ENCODE results near the gene BPIFB2. TPM values are rescaled to one million over a fixed set of nuclear protein-coding genes. Genes with fewer than 3 reads are reported as not detected.

BPIFB2 gene, protein sequence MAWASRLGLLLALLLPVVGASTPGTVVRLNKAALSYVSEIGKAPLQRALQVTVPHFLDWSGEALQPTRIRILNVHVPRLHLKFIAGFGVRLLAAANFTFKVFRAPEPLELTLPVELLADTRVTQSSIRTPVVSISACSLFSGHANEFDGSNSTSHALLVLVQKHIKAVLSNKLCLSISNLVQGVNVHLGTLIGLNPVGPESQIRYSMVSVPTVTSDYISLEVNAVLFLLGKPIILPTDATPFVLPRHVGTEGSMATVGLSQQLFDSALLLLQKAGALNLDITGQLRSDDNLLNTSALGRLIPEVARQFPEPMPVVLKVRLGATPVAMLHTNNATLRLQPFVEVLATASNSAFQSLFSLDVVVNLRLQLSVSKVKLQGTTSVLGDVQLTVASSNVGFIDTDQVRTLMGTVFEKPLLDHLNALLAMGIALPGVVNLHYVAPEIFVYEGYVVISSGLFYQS
- total RNA-seq = not detected in 2 replicates
- not detected in 2 replicates for polyA plus RNA-seq
- not detected in 2 replicates for polyA plus RNA-seq (2012)
- not detected in 2 replicates for polyA minus RNA-seq (ENCODE audit: low replicate concordance)

DNA sequence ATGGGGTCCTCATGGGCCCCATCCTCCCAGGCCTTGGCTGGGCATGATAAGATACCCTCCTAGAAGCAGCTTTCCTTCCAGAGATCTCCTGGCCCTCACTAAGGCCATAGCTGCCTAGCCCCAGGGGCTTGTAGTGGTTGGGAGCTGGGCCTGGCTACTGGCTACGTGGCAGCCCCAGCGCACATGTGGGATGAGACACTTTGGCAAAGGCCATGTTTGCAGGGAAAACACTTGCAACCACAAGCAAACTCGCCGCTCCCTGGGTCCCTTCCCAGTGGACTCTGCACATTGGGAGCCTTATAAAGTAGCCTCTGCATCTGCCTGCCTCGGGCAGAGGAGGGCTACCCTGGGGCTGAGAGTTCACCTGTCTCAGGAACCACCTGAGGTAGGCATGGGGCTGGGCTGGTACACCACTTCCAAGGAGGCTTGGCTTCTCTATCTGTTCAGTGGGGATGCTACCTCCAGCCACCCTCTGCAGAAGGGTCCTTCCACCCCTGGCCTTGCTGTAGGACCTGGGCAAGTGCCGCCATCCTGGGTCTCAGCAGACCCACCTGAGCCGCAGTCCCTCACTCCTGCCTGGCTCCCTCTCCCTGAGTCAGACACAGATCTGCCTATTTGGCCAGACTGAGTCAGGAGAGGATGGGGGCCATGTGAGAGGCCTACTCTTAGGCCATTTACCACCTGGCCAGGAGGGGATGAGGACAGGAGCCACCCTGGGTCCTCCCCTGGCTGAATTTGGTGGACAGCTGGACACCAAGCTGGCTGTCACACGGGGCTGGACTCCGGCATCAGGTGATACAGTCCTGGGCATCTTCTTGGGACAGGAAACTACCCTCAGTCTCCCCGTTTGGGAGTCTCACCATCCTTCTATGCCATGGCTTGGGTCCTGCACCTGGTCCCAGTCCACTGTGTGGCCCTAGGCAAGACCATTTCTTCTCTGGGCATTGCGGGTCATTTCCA is at the start of gene BPIFB2:
Gene BPIFB2 (plus strand): TSS at position 329 of the 960 bp plus-strand sequence. CDS start 871 bp downstream, outside the sequence.
- Histone ChIP-seq H3K4me3 (replicated peaks in 1 of 4; ENCODE audit: control extremely low read depth in 1 of 4, insufficient read depth in 1 of 4, low read depth in 3 of 4, low read length in 4 of 4) (no peak within 1 kb of the TSS), H3K4me2 (ENCODE audit: extremely low read depth, insufficient read depth, low read length) (no peak within 1 kb of the TSS), H3K4me1 (ENCODE audit: control insufficient read depth, extremely low read depth, insufficient read depth, low read length) (no peaks in the 10 kb centered on the region), H3K9me3 (ENCODE audit: control insufficient read depth, insufficient read depth, low read depth, low read length) (no peaks in the 10 kb centered on the region), H4K20me1 (ENCODE audit: control insufficient read depth, extremely low read depth, insufficient read depth, low read length) (no peaks in the 10 kb centered on the region), H3K9ac (ENCODE audit: insufficient read depth, low read length) (no peak within 1 kb of the TSS), H3K27ac (ENCODE audit: insufficient read depth, low read length) (no peak within 1 kb of the TSS), H3K27me3 (ENCODE audit: control insufficient read depth, insufficient read depth, low read length) (no peaks in the 10 kb centered on the region), H3K36me3 (ENCODE audit: control insufficient read depth, insufficient read depth, low read length) (no peaks in the 10 kb centered on the region), H3K79me2 (ENCODE audit: control insufficient read depth, insufficient read depth, low read length) (no peaks in the 10 kb centered on the region), H2AFZ (ENCODE audit: low read length) (no peak within 1 kb of the TSS)
- no peak for DNase-seq (ENCODE audit: low read depth in 2 of 2)
- TF ChIP-seq, protein P1, sequence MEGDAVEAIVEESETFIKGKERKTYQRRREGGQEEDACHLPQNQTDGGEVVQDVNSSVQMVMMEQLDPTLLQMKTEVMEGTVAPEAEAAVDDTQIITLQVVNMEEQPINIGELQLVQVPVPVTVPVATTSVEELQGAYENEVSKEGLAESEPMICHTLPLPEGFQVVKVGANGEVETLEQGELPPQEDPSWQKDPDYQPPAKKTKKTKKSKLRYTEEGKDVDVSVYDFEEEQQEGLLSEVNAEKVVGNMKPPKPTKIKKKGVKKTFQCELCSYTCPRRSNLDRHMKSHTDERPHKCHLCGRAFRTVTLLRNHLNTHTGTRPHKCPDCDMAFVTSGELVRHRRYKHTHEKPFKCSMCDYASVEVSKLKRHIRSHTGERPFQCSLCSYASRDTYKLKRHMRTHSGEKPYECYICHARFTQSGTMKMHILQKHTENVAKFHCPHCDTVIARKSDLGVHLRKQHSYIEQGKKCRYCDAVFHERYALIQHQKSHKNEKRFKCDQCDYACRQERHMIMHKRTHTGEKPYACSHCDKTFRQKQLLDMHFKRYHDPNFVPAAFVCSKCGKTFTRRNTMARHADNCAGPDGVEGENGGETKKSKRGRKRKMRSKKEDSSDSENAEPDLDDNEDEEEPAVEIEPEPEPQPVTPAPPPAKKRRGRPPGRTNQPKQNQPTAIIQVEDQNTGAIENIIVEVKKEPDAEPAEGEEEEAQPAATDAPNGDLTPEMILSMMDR (conservative IDR thresholded peaks at IDR 0.05 in 1 of 2, IDR thresholded peaks at IDR 0.05 in 1 of 2; ENCODE audit: low read depth in 1 of 2, low read length in 2 of 2) = no peak
- TF ChIP-seq EZH2 (IDR thresholded peaks at IDR 0.05; ENCODE audit: low read length, missing control alignments) = no peak

DNA sequence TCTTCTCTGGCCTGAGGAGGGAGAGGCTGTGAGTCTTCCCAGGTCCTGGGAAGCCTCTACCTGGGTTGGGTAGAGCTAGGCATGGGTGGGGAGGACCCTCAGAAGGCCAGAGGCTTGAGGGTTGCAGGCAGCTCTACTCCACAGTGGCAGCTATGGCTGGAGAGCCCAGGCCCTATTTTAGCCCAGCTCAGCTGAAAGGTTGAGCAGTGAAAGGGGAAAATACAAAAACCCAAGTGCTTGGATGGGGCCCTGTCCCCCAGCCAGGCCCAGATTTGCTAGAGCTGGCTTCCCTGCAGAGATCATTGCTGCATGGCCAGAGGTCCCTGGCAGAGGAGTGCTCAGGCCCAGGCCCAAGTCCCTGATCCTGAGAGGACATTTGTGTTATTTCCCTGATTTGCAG is 48.9 kb upstream of the BPIFB2 start:
- Histone ChIP-seq H4K20me1 (ENCODE audit: control insufficient read depth, extremely low read depth, insufficient read depth, low read length) (no peaks in the 10 kb centered on the region), H3K4me1 (ENCODE audit: control insufficient read depth, extremely low read depth, insufficient read depth, low read length) (no peaks in the 10 kb centered on the region)

More for the DNA sequence above, 48.9 kb upstream of the BPIFB2 start:
- Histone ChIP-seq H3K4me3 (replicated peaks in 1 of 4; ENCODE audit: control extremely low read depth in 1 of 4, insufficient read depth in 1 of 4, low read depth in 3 of 4, low read length in 4 of 4) (no peak overlapping the region), H3K27me3 (ENCODE audit: control insufficient read depth, insufficient read depth, low read length) (no peaks in the 10 kb centered on the region), H3K4me2 (ENCODE audit: extremely low read depth, insufficient read depth, low read length) (no peak overlapping the region), H3K9me3 (ENCODE audit: control insufficient read depth, insufficient read depth, low read depth, low read length) (no peaks in the 10 kb centered on the region), H3K9ac (ENCODE audit: insufficient read depth, low read length) (no peak overlapping the region), H3K27ac (ENCODE audit: insufficient read depth, low read length) (no peak overlapping the region), H3K79me2 (ENCODE audit: control insufficient read depth, insufficient read depth, low read length) (no peaks in the 10 kb centered on the region), H2AFZ (ENCODE audit: low read length) (no peak overlapping the region), H3K36me3 (ENCODE audit: control insufficient read depth, insufficient read depth, low read length) (no peaks in the 10 kb centered on the region)
- TF ChIP-seq EZH2 (IDR thresholded peaks at IDR 0.05; ENCODE audit: low read length, missing control alignments) = no peak
- TF ChIP-seq, protein P1 (conservative IDR thresholded peaks at IDR 0.05 in 1 of 2, IDR thresholded peaks at IDR 0.05 in 1 of 2; ENCODE audit: low read depth in 1 of 2, low read length in 2 of 2) = no peak
- no peak for DNase-seq (ENCODE audit: low read depth in 2 of 2)

Measured in fibroblast of lung (primary cell).